HG03439 (cell line): ENCODE data around the gene RBKS.
"Not testable (repeated sequence)": the region's sequence is repeated elsewhere in the genome, so short reads cannot be mapped to it uniquely, and the experiment has no call there.

Source experiments
- ATAC-seq: cut with Tn5 transposase; IDR thresholded peaks from one replicate; pipeline ENCODE4 v1.9.1; 2021; ENCODE audit warnings: mild to moderate bottlenecking, moderate library complexity; ENCODE audit not compliant: unreplicated experiment

RBKS gene

GRCh38 chr2:27875089-27875881 lies 14.9 kb downstream of the RBKS start:
- no peak for ATAC-seq

- no peak for ATAC-seq
Observed at GRCh38 chr2:27873091-27873490, 17.1 kb downstream of the RBKS start.

GRCh38 chr2:27871802-27872201 lies 18.4 kb downstream of the RBKS start:
- ATAC-seq: no peak

- no peak for ATAC-seq
Observed at GRCh38 chr2:27870724-27871123, 19.5 kb downstream of the RBKS start.

- ATAC-seq: no peak
Observed at GRCh38 chr2:27869763-27870162, 20.4 kb downstream of the RBKS start.

GRCh38 chr2:27866237-27866636 lies 23.9 kb downstream of the RBKS start:
- no peak for ATAC-seq

GRCh38 chr2:27863955-27864354 lies 26.2 kb downstream of the RBKS start:
- ATAC-seq: not testable (repeated sequence)

- ATAC-seq: no peak
Observed at GRCh38 chr2:27863146-27863545, 27.0 kb downstream of the RBKS start.

GRCh38 chr2:27860111-27860510 lies 30.1 kb downstream of the RBKS start:
- no peak for ATAC-seq

- no peak for ATAC-seq
Observed at GRCh38 chr2:27857417-27858172, 32.6 kb downstream of the RBKS start.

GRCh38 chr2:27856956-27857355 lies 33.2 kb downstream of the RBKS start:
- ATAC-seq: no peak

- no peak for ATAC-seq
Observed at GRCh38 chr2:27856386-27856785, 33.8 kb downstream of the RBKS start.

GRCh38 chr2:27855476-27855875 lies 34.7 kb downstream of the RBKS start:
- ATAC-seq: no peak

- no peak for ATAC-seq
Observed at GRCh38 chr2:27854229-27854862, 35.8 kb downstream of the RBKS start.

- no peak for ATAC-seq
Observed at GRCh38 chr2:27852691-27853090, 37.5 kb downstream of the RBKS start.

- no peak for ATAC-seq
Observed at GRCh38 chr2:27849558-27850205, 40.5 kb downstream of the RBKS start.

- no peak for ATAC-seq
Observed at GRCh38 chr2:27847333-27847732, 42.9 kb downstream of the RBKS start.

- ATAC-seq: no peak
Observed at GRCh38 chr2:27844821-27845255, 45.3 kb downstream of the RBKS start.

- ATAC-seq: no peak
Observed at GRCh38 chr2:27843992-27844391, 46.2 kb downstream of the RBKS start.

- ATAC-seq: no peak
Observed at GRCh38 chr2:27842894-27843293, 47.3 kb downstream of the RBKS start.

GRCh38 chr2:27839022-27839618 lies 51.1 kb downstream of the RBKS start:
- no peak for ATAC-seq
